NCI-H510A (cell line): Measurements from ENCODE around the gene XRCC5.

ENCODE experiments used
- DNase-seq: peaks from one replicate; lab custom pipeline; 2025; lab: John Stamatoyannopoulos, UW

The XRCC5 gene

DNA sequence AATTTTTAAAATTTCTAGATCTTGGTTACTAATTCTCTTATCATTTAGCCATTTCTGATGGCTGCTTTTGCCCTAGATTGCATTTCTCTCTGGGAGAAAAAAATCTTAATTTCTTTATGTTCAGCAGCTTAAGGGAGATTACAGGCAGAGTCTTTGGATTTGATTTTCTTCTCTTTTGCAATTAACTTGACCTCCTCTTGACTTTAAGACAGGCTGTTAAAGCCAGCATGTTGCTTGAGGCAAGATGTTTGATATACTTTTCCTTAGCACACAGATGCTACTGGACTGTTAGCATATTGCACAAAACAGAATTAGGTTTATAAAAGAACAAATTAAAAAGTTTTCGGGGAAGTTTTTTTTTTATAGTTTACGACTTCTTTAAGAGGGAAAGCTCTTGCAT, 50.0 kb downstream of the XRCC5 start:
- DNase-seq = no peak

DNA sequence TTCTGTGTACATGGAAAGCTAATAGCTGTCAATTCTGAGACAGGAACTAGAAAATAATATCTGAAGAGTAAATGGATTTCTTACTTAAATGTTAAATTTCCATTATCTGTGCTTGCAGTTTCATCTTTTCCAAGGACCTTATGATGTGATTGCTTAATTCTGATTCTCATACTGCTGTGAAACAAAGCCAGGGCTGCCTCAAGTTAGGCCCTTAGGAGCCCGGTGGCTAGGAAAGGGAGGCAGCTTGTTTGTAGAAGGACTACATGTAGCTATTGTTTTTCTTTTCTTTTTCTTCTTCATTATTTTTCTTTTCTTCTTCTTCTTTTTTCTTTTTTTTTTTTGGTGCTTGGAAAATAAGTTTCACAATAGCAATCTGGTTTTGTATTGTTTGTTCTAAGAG, 50.5 kb downstream of the XRCC5 start:
- no peak for DNase-seq

DNA sequence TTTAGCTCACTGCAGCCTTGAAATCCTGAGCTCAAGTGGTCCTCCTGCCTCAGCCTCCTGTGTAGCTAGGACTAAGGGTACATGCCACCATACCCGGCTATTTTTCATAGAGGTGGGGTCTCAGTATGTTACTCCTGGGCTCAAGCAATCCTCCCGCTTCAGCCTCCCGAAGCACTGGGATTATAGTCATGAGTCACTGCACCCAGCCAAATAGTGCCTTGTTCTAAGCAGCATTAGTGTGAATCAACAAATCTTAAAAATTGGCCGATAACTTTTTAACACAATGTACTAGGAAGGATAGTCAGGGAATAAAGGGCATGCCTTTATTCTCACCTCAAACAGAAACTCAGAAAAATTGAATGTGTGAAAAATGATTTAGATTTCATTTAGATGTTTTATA, 51.6 kb downstream of the XRCC5 start:
- DNase-seq = no peak

DNA sequence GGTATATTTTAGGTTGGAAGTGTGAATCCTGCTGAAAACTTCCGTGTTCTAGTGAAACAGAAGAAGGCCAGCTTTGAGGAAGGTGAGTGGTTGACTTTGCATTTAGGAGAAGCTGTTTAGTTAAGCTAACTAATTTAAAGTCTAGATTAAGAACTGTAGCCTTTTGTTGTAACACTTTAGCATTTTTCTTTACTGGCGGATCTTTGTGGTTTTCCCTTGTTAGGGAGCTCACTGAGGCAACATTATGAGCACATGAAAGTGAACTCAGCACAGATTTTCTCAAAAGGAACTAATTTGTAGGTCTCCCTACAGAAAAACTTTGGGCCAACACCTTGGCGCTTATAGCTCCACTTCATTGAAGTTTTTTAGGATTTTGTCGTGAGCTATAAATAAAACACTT, 52.8 kb downstream of the XRCC5 start:
- DNase-seq = no peak

DNA sequence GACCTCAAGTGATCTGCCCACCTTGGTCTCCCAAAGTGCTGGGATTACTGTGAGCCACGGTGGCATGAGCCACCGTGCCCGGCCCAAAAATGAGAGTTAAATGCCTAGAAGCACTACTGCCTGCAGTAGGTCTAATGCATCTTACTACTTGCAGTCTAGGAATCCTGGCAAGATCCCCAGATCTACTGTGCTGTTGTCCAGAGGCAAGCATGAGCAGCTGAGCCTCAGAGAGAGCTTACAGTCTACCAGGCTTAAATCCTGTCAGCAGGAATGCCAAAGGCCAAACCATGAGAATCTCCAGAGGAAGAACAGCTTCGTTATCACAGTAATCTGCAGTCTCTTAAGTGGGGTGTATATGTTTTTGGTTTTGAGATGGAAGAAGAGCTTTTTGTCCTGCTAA, 54.4 kb downstream of the XRCC5 start:
- no peak for DNase-seq

DNA sequence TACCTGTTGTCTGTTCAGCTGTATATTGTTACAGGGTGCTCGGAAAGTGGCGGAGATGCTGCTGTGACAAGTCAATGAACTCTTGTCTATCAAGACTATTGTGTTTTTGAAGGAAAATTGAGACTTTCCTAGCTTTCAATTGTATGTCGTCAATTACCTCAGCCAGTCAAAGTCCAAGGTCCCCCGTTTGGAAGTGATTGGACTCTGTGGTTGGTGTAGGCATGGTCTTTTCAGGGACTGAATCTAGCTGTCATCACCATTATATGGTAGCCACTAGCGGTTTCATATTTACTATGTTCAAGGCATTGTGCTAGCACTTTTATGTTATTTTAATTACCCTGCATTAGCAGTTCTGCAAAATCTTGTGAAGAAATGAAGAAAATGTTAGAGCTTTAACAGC, 54.9 kb downstream of the XRCC5 start:
- no peak for DNase-seq

DNA sequence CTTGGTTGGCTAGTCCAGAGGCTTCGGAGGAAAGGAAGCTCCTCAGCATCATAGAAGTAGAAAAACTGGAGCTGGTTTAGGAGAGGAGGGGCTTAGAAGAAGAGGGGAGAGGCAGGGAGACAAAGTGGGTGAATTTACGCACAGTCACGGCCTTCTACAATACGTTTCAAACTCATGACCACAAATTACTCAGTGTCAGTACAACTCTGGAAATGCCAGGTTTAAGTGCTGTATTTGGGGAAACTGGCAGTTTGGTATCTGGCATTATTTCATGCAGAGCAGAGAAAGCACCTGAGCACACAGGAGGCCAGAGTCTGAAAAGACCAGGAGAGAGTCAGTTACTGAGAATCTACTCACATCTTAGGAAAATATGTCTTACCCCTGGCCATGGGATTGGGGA, 55.4 kb downstream of the XRCC5 start:
- DNase-seq = no peak

DNA sequence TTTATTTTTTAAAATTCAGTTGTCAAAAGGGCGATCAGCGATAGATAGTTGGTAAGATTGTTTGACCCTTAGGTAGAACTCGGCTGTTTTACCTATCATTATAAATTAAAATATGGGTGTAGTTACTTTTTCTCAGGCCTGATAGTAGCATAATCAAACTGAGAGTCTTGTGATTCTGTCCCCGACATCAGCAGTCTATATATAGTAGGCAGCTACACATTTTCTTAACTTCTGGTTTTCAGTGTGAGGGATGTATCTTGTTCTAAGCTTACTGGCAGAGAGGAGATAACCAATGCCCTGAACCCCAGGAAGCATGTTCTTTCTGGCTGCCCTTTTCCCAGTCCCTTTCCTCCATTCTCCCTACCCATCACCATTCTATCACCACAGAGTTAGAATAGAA, 56.6 kb downstream of the XRCC5 start:
- no peak for DNase-seq

DNA sequence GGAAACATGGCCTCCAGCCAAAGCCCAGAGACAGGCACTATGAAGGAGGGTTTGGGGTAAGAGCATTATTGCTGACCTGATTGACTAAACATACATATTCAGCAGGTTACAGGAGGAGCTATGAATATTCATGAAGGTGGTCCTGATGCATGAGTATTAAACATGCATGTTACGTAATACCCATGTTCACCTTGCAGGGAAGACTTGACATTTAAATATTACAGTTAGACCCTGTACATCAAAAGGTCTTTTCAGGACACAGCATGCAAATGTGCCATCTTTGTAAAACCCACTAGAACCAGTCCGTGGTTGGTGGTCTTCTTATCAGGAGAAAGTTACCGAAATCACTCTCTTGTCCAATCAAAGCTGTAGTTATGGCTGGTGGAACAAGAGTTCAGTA, 59.9 kb downstream of the XRCC5 start:
- DNase-seq = no peak

DNA sequence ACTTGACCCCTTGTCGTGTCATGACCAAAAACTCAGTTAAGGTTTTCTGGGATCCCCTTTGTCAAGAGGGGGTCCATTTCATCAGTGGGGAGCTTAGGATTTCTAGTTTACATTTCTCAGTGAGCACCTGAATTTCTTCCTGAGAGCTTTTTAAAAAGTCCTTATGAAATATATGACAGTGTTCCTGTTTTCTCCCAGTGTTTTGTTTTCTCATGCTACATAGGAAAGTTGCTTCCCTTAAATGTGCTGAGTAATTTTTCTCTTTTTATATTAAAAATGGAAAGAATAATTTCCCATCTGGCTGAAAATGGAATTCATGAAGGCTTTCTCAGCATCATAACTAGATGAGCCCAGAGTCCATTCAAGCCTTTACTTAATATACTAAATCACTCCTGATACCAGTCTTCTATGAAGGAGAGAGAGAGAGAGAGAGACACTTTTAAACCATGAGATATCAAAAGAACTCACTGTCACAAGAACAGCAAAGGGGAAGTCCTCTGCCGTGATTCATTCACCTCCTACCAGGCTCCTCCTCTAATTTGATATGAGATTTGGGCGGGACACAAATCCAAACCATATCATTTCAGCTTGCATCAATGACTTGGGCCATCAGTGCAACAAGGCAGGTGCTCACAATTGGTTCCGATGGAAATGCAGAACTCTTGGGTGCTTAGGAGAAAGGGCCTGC, 61.1 kb downstream of the XRCC5 start:
- DNase-seq = no peak

DNA sequence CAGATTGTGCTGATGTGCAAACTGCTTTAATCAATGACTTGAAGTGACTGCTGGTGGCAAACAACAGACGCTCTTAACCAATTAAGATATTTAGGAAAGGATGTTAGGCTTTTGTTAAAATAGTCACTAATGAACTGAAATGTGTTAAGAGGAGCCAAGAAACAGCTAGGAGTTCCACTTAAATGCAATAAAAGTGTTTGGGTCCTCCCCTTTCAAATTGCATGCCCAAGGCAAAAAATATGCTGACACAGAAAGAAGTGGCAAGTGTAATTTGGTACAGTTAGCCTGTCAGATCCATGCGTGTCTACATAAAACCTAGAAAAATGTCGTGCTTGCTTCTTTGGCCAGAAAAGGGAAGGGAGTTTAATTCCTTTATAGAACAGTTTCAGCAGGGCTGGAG, 61.9 kb downstream of the XRCC5 start:
- DNase-seq = no peak

DNA sequence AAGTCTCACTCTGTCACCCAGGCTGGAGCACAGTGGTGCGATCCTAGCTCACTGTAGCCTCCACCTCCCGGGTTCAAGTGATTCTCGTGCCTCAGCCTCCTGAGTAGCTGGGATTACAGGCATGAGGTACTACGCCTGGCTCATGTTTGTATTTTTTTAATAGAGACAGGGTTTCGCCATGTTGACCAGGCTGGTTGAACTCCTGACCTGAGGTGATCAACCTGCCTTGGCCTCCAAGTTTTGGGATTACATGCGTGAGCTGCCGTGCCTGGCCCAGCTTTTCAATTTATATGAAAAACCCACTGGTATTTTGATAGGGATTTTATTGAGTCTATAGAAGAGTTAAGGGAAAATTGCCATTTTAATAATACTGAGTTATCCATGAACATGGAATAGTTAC, 63.3 kb downstream of the XRCC5 start:
- DNase-seq = no peak

DNA sequence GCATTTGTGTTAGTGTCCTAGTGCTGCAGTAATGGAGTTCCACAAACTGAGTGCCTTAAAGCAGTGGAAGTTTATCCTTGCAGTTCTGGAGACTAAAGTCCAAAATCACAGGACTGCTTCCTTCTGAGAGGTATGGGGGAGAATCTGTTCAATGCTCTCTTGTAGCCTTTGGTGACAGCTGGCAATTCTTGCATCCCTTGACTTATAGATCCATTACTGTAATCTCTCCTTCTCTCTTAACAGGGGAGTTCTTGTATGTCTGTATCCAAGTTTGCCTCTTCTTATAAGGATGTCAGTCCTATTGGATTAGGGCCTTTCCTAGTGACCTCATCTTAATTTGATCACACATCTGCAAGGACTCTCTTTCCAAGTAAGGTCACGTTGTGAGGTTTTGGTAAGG, 69.9 kb downstream of the XRCC5 start:
- no peak for DNase-seq

DNA sequence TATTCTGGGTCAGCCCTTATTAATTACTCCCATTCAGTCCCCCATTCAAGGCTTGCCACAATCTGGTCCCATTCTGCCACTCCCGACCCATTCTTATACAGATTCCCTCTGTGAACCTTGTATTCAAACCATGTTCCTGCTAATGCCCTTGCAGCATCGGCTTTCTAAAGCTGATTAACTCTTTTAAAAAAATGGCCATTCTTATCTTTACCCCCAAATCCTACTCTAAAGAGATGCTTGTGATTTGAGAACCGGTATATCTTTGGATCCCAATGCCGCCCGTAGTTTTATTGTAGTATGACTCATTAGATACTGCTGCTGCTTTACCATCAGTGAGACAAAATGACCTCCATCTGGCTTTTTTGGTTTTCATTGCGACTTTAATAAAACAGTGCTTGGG, 72.2 kb downstream of the XRCC5 start:
- no peak for DNase-seq

DNA sequence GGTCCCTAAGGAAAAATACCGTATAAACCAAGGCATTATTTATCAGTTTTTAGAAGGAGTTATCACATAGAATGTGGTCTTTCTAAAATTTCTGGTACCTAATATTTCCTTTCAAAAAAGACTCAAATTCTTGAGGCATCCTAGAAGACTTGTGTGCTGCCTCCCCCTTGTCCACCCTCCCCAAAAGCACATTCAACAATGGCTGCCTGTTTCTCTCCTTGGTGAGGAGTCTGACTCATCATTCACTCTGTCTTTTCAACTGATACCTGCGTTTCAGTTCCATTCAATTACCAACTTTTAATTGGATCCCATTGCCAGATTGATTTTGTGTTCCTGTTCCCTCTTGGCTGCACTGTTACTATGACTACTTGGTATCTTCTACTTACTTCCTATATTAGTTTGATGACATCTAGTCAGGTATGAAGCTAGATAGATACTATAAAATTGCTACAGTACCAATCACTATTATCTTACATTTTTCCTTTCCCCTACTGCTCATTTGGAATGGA, 72.9 kb downstream of the XRCC5 start:
- no peak for DNase-seq

DNA sequence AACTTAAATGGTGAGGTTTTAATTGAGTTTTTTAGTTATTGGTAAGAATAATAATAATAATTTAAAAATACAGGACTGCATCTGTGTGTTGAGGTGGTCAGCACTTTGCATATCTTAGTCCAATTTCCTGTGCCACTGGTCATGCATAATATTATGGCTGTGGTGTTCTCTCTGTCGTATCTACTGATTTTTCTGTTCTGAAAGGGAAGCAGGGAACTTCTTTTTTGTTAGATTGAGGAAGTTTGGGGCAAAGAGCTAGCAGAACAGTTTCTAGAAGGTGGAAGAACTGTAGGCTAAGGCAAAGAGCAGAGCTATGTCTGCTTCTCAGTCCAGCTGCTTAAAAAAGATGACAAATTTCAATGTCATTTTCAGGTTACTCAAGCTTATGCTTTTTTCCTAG, 74.3 kb downstream of the XRCC5 start:
- DNase-seq = no peak

DNA sequence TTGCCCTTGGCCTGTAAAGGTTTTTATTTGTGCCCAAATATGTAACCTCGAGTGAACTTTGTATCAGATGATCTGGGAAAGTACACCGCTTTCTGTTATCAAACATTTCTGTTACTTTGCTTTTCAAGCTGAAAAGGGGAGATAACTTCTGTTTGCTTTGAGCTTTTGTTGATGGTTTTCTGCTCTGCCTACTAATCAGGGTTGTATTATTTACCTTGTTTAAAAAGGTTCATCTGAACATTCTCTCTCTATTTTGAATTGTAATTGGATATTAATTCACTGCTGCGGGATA, 79.4 kb downstream of the XRCC5 start:
- DNase-seq = no peak

DNA sequence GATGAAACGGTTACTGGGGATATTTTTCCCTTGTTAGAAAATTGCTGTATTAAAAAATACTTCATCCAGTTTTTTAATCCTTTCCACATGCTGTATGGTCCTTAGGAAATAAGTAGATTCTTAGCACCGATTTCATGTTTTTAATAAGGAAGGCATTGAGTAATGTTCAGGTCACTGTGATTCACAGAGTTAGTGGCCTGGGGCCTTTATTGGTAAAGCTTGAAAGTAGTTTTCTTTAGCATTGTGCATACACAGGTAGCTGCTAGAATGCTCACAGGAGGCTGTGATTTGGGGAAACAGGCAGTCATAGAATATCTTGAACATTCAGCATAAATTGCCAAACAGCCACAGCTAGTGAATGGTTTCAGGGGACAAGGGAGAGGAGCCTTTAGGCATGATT, 79.8 kb downstream of the XRCC5 start:
- DNase-seq = no peak

DNA sequence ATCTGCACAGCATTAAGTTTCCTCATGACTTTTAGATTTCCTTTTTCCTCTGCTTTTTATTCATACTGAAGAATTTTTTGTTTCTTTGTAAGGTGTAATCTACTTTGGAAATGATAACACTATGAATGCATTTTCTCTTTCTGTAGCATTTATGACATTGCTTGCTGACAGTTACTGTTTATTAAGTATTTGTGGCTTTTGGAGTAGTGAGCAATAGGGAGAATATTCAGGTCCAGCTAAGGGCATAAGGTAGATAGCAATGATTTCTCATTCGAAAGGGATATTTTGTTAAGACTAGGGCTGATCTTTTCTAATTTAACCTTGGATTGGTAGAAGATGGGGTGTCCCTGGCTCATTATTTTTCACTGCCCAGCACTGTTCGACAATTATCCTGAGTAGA, 80.3 kb downstream of the XRCC5 start:
- DNase-seq = no peak

DNA sequence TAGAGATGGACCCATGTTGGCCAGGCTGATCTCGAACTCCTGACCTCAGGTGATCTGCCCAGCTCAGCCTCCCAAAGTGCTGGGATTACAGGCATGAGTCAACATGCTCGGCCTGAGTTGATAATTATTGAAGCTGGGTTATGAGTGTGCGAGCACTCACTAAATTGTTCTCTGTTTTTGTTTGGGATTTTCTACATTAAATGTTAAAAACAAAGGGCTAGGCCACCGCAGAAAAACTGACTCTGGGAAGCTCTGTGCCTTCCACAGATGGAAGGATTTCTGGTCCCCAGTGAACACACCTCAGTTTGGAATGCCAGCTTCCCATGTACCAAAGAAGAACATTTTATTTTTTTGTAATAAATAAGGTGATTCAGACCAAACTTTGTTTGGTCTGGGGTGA, 83.0 kb downstream of the XRCC5 start:
- no peak for DNase-seq

DNA sequence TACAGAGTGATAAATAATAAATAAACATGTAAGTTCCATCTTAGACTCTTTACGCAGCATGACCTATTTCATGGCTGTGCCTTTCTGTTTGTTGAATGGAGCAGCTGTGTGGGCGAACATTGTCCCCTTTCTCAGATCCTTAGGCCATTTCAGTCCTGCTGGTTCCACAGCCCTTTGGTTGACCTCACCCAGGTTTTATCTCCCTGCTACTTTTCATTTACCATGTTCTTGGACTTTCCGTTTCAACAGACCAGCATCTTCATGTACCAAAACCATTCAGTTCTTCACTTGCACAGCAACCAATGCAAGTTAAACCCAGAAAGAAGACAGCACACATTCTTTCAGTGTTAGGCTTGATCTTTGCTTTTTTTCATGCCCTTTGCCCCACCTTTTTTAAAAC, 83.8 kb downstream of the XRCC5 start:
- no peak for DNase-seq

DNA sequence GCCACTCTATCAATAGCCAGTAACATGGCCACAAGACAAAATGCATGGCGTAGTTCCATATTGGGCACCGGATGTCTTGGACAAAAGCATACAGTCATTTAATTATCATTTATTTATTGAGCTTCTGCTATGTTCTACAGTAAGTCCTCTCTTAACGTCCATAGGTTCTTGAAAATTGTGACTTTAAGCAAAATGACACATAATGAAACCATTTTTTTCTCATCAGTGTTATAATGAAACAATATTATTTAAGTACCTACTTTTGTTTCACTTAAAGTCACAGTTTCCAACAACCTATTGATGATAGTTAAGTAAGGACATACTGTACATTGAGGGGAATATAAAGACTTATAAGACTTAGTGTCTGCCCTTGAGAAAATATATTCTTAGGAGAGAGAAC, 84.9 kb downstream of the XRCC5 start:
- DNase-seq = no peak

DNA sequence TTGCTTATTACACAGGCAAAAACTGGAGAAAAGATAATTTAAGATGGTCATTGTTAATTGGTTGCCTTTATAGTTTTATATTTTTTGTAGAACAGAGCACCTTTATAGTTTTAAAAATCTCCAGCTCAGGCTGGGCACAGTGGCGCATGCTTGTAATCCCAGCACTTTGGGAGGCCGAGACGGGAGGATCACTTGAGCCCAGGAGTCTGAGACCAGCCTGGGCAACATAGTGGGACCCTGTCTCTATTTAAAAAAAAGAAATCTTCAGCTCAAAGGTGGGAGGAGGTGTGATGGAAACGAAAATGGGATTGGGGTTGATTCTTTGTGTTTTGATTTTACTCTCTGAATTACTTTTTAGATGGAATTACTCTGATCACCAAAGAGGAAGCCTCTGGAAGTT, 85.4 kb downstream of the XRCC5 start:
- no peak for DNase-seq

DNA sequence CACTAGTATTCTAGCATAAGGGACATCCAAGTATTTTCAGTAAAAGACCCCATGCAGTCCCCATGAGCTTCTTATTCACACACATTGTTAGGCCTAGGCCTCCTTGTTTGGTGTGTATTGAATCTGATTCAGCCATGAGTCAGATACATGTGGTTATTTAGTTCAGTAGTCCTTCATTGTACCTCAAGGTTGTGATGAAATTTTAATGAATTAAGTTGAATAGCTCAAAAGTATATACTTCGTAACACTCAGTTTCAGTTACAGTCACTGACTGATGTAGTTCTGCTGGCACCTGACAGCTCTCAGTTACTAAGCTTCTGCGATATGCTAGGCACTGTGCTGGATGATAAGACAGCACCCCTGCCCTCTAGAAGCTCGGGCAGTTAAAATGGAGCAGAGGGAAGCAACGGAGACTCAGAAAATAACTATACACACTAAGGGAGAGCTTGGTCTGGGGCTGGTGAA, 86.4 kb downstream of the XRCC5 start:
- no peak for DNase-seq
